Activated CD4-positive, alpha-beta T cell treated with anti-CD3 and anti-CD28 coated beads for 36 hours (primary cell): ENCODE results near the gene TF. TPM values are rescaled to one million over a fixed set of nuclear protein-coding genes. Genes with fewer than 3 reads are reported as not detected.
"Not testable (repeated sequence)": the region's sequence is repeated elsewhere in the genome, so short reads cannot be mapped to it uniquely, and the experiment has no call there.

Source experiments
- ATAC-seq: fragments of 200-7000 bp; cut with Tn5 transposase; one replicate; pipeline ENCODE4 v1.10.0; 2021; ENCODE audit warnings: mild to moderate bottlenecking, moderate library complexity
- CTCF ChIA-PET: fragments of 350-600 bp; sonication (Branson Sonifier 250); formaldehyde crosslinking; loops from one replicate; lab custom pipeline; 2021; ENCODE audit warnings: antibody characterized with exemption; lab: Charles Lee
- POLR2A ChIA-PET: fragments of 350-600 bp; sonication (Branson Sonifier 250); formaldehyde crosslinking; loops from one replicate; lab custom pipeline; 2021; ENCODE audit warnings: antibody characterized with exemption, inconsistent platforms; lab: Charles Lee
- DNase-seq: peaks from one replicate; pipeline ENCODE4 v3.0.0-alpha.2; 2020
- H3K27ac Mint-ChIP-seq: one replicate; pipeline ENCODE4 v1.8.0; 2021; ENCODE audit warnings: mixed read lengths
- H3K27me3 Mint-ChIP-seq: one replicate; pipeline ENCODE4 v1.8.0; 2021; ENCODE audit warnings: mixed read lengths
- H3K36me3 Mint-ChIP-seq: one replicate; pipeline ENCODE4 v1.8.0; 2021; ENCODE audit warnings: low read depth, mixed read lengths
- H3K4me1 Mint-ChIP-seq: one replicate; pipeline ENCODE4 v1.8.0; 2021; ENCODE audit warnings: mixed read lengths
- H3K4me3 Mint-ChIP-seq: one replicate; pipeline ENCODE4 v1.8.0; 2021; ENCODE audit warnings: mild to moderate bottlenecking, moderate library complexity, mixed read lengths
- H3K9me3 Mint-ChIP-seq: one replicate; pipeline ENCODE4 v1.8.0; 2021; ENCODE audit warnings: low read depth, mixed read lengths
- intact Hi-C, 2 experiments: fragments of 100-400 bp; cut with DNase I in 1 of 2; cut with micrococcal nuclease in 1 of 2; formaldehyde crosslinking; loops; one replicate each; pipeline versions ENCODE4 v1.14.2 to v1.15.1; 2022 to 2024; cut with DNase I, micrococcal nuclease
- total RNA-seq, 2 experiments: library from RNA; stranded (reverse); gene quantifications; one replicate each; pipeline ENCODE4 v1.2.3, GENCODE V29; 2021

The TF gene
- total RNA-seq, 2 experiments from 2014 or later, result 0.11 to 0.12 TPM

DNA sequence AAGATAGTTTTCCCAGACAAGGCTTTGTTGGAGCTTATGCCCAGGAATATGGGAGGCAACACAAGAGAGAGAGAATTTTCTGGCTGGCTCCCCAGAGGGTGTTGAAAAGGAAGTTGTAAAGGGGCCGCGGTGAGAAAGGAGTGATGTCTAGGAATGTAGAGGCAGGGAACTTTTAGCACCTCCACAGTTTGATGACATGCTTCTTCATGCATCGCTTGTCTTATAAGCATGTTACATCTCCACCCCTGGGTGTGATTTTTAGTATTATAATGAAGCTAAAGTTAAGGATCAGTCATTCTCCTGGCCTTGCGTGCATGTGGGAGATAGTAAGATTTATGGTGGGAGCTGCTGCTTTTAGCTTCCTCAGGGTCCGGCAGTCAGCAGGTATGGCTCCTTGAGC, 32.8 kb upstream of the TF start:
- no peak overlapping the region for H3K27ac Mint-ChIP-seq
- POLR2A ChIA-PET, result no interaction called here
- no peak for DNase-seq

DNA sequence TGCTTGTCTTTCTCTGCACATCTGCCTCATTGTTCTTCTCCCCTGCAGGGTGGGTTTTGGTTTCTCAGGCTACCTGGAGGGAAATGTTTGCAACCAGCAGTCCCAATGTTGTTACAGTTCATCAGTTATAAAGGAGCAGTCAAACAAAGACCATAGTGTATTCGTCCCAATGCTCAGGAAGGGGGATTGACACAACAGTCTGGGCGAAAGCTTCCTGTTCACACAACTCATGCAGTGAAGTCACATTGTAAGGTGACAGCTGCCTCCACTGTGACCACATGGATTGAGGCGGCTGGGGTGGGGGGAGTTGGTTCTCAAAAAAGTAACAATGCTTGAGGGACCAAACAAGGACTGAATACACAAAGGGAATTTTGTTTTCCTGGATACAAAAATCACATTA, 28.8 kb upstream of the TF start:
- peaks cover 7% of the 10 kb centered on the region for H3K27me3 Mint-ChIP-seq
- ChIA-PET POLR2A (no interaction called here), CTCF (no interaction called here)
- ATAC-seq (no peak), DNase-seq (no peak)
- H3K4me3 Mint-ChIP-seq, result no peak overlapping the region
- intact Hi-C loops, result no loop called here
- no peaks in the 10 kb centered on the region for H3K4me1 Mint-ChIP-seq
- peaks cover 4% of the 10 kb centered on the region for H3K9me3 Mint-ChIP-seq
- no peak overlapping the region for H3K27ac Mint-ChIP-seq
- no peaks in the 10 kb centered on the region for H3K36me3 Mint-ChIP-seq

More for the DNA sequence above, 32.8 kb upstream of the TF start:
- peaks cover 12% of the 10 kb centered on the region for H3K27me3 Mint-ChIP-seq
- no peaks in the 10 kb centered on the region for H3K9me3 Mint-ChIP-seq
- no peak for ATAC-seq
- CTCF ChIA-PET, result no interaction called here
- intact Hi-C loops, result no loop called here
- no peaks in the 10 kb centered on the region for H3K4me1 Mint-ChIP-seq
- H3K36me3 Mint-ChIP-seq, result no peaks in the 10 kb centered on the region
- no peak overlapping the region for H3K4me3 Mint-ChIP-seq

- Mint-ChIP-seq H3K4me3 (no peak overlapping the region), H3K36me3 (no peaks in the 10 kb centered on the region), H3K4me1 (no peaks in the 10 kb centered on the region), H3K27me3 (peaks cover 10% of the 10 kb centered on the region), H3K27ac (no peak overlapping the region), H3K9me3 (peaks cover 15% of the 10 kb centered on the region)
- ATAC-seq (no peak), DNase-seq (no peak)
- ChIA-PET CTCF (no interaction called here), POLR2A (no interaction called here)
- intact Hi-C loops, result no loop called here
Measured at GRCh38 chr3:133722935-133723334, 23.3 kb upstream of the TF start.

GRCh38 chr3:133730993-133731392, 15.2 kb upstream of the TF start:
- Mint-ChIP-seq H3K36me3 (peaks cover 3% of the 10 kb centered on the region), H3K4me1 (no peaks in the 10 kb centered on the region), H3K9me3 (peaks cover 6% of the 10 kb centered on the region), H3K27me3 (peaks cover 31% of the 10 kb centered on the region), H3K4me3 (no peak overlapping the region), H3K27ac (no peak overlapping the region)
- ATAC-seq (no peak), DNase-seq (no peak)
- POLR2A ChIA-PET, result interaction anchor here (0.6 kb wide), 1 partner anchor 154 kb away, joined by 3 read pairs; no protein-coding TSS in a partner anchor
- intact Hi-C loops, result no loop called here
- CTCF ChIA-PET, result no interaction called here

GRCh38 chr3:133732231-133732630, 14.0 kb upstream of the TF start:
- ATAC-seq, POLR2A ChIA-PET, H3K36me3 Mint-ChIP-seq, CTCF ChIA-PET, H3K4me3 Mint-ChIP-seq, intact Hi-C loops, DNase-seq, H3K27ac Mint-ChIP-seq, H3K4me1 Mint-ChIP-seq, H3K9me3 Mint-ChIP-seq: not testable (repeated sequence)
- peaks cover 35% of the 10 kb centered on the region for H3K27me3 Mint-ChIP-seq

- ATAC-seq, result no peak
- no peaks in the 10 kb centered on the region for H3K4me1 Mint-ChIP-seq
- no peak overlapping the region for H3K4me3 Mint-ChIP-seq
- POLR2A ChIA-PET, result no interaction called here
- H3K27ac Mint-ChIP-seq, result no peak overlapping the region
- H3K36me3 Mint-ChIP-seq, result peaks cover 3% of the 10 kb centered on the region
- CTCF ChIA-PET, result no interaction called here
- H3K27me3 Mint-ChIP-seq, result peaks cover 33% of the 10 kb centered on the region
- peaks cover 4% of the 10 kb centered on the region for H3K9me3 Mint-ChIP-seq
- intact Hi-C loops, result no loop called here
- DNase-seq, result no peak
Measured at GRCh38 chr3:133733226-133733625, 13.0 kb upstream of the TF start.

- Mint-ChIP-seq H3K4me1 (no peaks in the 10 kb centered on the region), H3K27ac (no peak overlapping the region), H3K27me3 (peaks cover 33% of the 10 kb centered on the region), H3K36me3 (peaks cover 3% of the 10 kb centered on the region), H3K9me3 (peaks cover 4% of the 10 kb centered on the region), H3K4me3 (no peak overlapping the region)
- ChIA-PET CTCF (no interaction called here), POLR2A (no interaction called here)
- intact Hi-C loops, result no loop called here
- ATAC-seq, result no peak
- DNase-seq, result no peak
Measured at GRCh38 chr3:133734305-133734704, 11.9 kb upstream of the TF start.

DNA sequence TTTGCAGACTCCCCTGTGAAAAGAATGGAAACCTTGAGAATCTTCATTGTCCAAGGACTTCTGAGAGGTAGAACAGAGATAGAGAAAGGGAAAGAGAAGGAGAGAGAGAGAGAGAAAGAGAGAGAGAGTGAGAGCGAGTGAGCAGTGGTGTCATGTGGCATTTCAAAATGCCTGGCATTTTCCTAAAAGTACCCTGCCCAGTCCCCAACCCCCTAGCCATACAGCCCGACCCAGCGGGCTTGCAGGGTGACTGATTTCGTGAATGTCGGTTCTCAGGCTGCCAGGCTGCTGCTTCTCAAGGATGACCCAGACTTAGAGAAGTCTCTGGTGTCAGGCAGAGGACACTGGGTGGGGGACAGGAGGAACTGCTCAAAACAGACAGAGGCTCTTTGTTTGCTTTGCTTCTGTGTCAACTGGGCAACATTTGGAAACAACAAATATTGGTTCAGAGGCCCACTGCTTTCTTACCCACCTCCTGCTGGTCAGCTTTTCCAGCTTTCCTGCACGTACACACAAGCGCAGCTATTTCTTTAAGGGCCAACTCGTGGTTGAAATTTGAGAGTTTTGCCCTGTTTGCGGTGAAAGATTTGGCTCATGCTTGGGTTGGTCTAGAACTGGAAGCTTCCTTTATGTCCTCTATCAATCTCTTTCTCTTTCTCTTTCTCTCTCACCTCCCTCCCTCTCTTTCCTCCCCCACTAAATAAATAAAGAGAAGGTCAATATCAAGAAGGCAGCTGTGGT, 3.7 kb upstream of the TF start:
- DNase-seq, result no peak
- Mint-ChIP-seq H3K4me1 (peaks cover 2% of the 10 kb centered on the region), H3K4me3 (no peak overlapping the region), H3K9me3 (no peaks in the 10 kb centered on the region), H3K27me3 (peaks cover 33% of the 10 kb centered on the region), H3K36me3 (no peaks in the 10 kb centered on the region), H3K27ac (no peak overlapping the region)
- ChIA-PET CTCF (no interaction called here), POLR2A (no interaction called here)
- ATAC-seq, result no peak
- intact Hi-C loops, result no loop called here

GRCh38 chr3:133744241-133744640, 2.0 kb upstream of the TF start:
- ATAC-seq (no peak), DNase-seq (no peak)
- peaks cover 35% of the 10 kb centered on the region for H3K27me3 Mint-ChIP-seq
- intact Hi-C loops, result no loop called here
- CTCF ChIA-PET, result no interaction called here
- no peak overlapping the region for H3K27ac Mint-ChIP-seq
- peaks cover 2% of the 10 kb centered on the region for H3K4me1 Mint-ChIP-seq
- H3K9me3 Mint-ChIP-seq, result no peaks in the 10 kb centered on the region
- POLR2A ChIA-PET, result no interaction called here
- no peak overlapping the region for H3K4me3 Mint-ChIP-seq
- no peaks in the 10 kb centered on the region for H3K36me3 Mint-ChIP-seq

- H3K4me3 Mint-ChIP-seq, result no peak overlapping the region
- peaks cover 36% of the 10 kb centered on the region for H3K27me3 Mint-ChIP-seq
- ATAC-seq (no peak), DNase-seq (no peak)
- intact Hi-C loops, result no loop called here
- no peaks in the 10 kb centered on the region for H3K36me3 Mint-ChIP-seq
- ChIA-PET CTCF (no interaction called here), POLR2A (no interaction called here)
- H3K9me3 Mint-ChIP-seq, result no peaks in the 10 kb centered on the region
- H3K4me1 Mint-ChIP-seq, result peaks cover 2% of the 10 kb centered on the region
- H3K27ac Mint-ChIP-seq, result no peak overlapping the region
Measured at GRCh38 chr3:133745108-133745507, 1.1 kb upstream of the TF start.

DNA sequence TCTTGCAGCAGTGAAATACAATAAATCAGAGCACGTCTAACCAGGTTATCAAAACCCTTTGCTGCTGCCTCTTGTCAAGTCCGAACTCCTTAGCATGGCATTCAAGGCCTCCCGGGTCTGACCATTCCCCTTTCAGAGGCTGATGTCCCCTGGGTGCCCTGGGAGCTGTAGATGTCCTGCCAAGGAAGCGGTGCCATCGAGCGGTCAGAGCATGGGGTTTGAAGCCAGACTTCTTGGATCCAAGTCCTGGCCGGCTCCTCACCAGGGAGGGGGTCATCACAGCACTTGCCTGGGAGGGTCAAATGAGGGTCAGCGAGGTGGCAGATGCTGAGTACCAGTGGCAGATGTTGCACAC, 496 bp downstream of the TF start:
- H3K4me1 Mint-ChIP-seq, result peaks cover 2% of the 10 kb centered on the region
- H3K9me3 Mint-ChIP-seq, result no peaks in the 10 kb centered on the region
- DNase-seq (no peak), ATAC-seq (no peak)
- POLR2A ChIA-PET, result no interaction called here
- intact Hi-C loops, result no loop called here
- no peak overlapping the region for H3K27ac Mint-ChIP-seq
- CTCF ChIA-PET, result no interaction called here
- H3K4me3 Mint-ChIP-seq, result no peak overlapping the region
- H3K27me3 Mint-ChIP-seq, result peaks cover 36% of the 10 kb centered on the region
- no peaks in the 10 kb centered on the region for H3K36me3 Mint-ChIP-seq

DNA sequence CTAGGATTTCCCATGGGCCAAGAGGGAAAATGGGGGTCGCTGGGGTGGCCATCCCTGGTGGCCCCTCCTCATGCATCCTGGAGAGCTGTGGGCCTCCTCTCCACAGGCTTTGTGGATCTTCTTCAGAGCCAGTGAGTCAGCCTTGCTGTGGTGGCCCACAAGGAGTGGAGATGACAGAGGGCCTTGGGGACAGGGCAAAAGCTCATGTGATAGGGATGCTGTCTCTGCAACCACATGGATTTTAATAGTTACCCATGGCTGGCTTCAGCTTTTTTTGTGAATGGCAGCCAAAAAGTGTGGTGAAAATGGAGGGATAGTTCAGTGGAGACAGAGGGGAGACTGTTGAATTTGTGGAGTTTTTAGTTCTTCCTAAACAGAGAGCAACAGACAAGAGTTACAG, 1.2 kb downstream of the TF start:
- ChIA-PET CTCF (no interaction called here), POLR2A (no interaction called here)
- Mint-ChIP-seq H3K4me1 (peaks cover 2% of the 10 kb centered on the region), H3K9me3 (no peaks in the 10 kb centered on the region), H3K27me3 (peaks cover 33% of the 10 kb centered on the region), H3K36me3 (no peaks in the 10 kb centered on the region), H3K27ac (no peak overlapping the region), H3K4me3 (no peak overlapping the region)
- no peak for ATAC-seq
- no peak for DNase-seq
- intact Hi-C loops, result no loop called here
